Hepatocyte (in vitro differentiated cells): ENCODE results near the gene MEF2A. TPM values are rescaled to one million over a fixed set of nuclear protein-coding genes. Genes with fewer than 3 reads are reported as not detected.

ENCODE experiments used
- DNase-seq: peaks from one replicate; pipeline ENCODE4 v3.0.0-alpha.2; 2016; ENCODE audit warnings: low spot score
- H2AFZ ChIP-seq: fragments of 200-600 bp; sonication (generic); 2 replicates; pipeline ENCODE4 v1.6.0; 2016; ENCODE audit warnings: antibody characterized with exemption, mild to moderate bottlenecking
- H3K27ac ChIP-seq: fragments of 200-600 bp; sonication (generic); 2 replicates; pipeline ENCODE4 v1.5.1; 2016; ENCODE audit warnings: mild to moderate bottlenecking
- H3K27me3 ChIP-seq: fragments of 200-600 bp; sonication (generic); 2 replicates; pipeline ENCODE4 v1.6.1; 2016
- H3K36me3 ChIP-seq: fragments of 200-600 bp; sonication (generic); replicated peaks from 2 replicates; pipeline ENCODE4 v1.5.1; 2016; ENCODE audit warnings: low read depth; ENCODE audit not compliant: insufficient read depth
- H3K4me1 ChIP-seq: fragments of 200-600 bp; sonication (generic); 2 replicates; pipeline ENCODE4 v1.5.1; 2016; ENCODE audit warnings: mild to moderate bottlenecking, moderate library complexity; ENCODE audit not compliant: insufficient read depth
- H3K4me2 ChIP-seq: fragments of 200-600 bp; sonication (generic); 2 replicates; pipeline ENCODE4 v1.6.0; 2016
- H3K4me3 ChIP-seq: fragments of 200-600 bp; sonication (generic); 2 replicates; pipeline ENCODE4 v1.5.1; 2016; ENCODE audit warnings: mild to moderate bottlenecking
- H3K79me2 ChIP-seq: fragments of 200-600 bp; sonication (generic); 2 replicates; pipeline ENCODE4 v1.6.0; 2017; ENCODE audit warnings: mild to moderate bottlenecking
- H3K9me2 ChIP-seq: fragments of 200-600 bp; sonication (generic); replicated peaks from 2 replicates; pipeline ENCODE4 v1.6.0; 2017; ENCODE audit warnings: mild to moderate bottlenecking; ENCODE audit not compliant: insufficient read depth
- H3K9me3 ChIP-seq: fragments of 200-600 bp; sonication (generic); 2 replicates; pipeline ENCODE4 v1.5.1; 2016; ENCODE audit warnings: low read depth, mild to moderate bottlenecking
- H4K20me1 ChIP-seq: fragments of 200-600 bp; sonication (generic); 2 replicates; pipeline ENCODE4 v1.6.0; 2016; ENCODE audit warnings: mild to moderate bottlenecking; ENCODE audit not compliant: insufficient read depth, poor library complexity, severe bottlenecking
- EZH2 ChIP-seq: fragments of 200-600 bp; sonication (generic); IDR thresholded peaks from 2 replicates; pipeline ENCODE4 v1.6.1; 2016; ENCODE audit warnings: antibody characterized with exemption, mild to moderate bottlenecking, borderline replicate concordance
- EZH2phosphoT487 ChIP-seq: fragments of 200-600 bp; sonication (generic); IDR thresholded peaks from one replicate; pipeline ENCODE4 v1.6.1; 2018; ENCODE audit warnings: antibody characterized with exemption, mild to moderate bottlenecking, low read depth, moderate library complexity; ENCODE audit not compliant: unreplicated experiment, severe bottlenecking
- WGBS: methylation state at CpG from one replicate; pipeline ENCODE4 v1.1.6; 2016; ENCODE audit warnings: low lambda C conversion rate; ENCODE audit errors: missing lambda C conversion rate; 5-methylcytosine and 5-hydroxymethylcytosine counted together
- polyA plus RNA-seq: library from polyadenylated mRNA; unstranded; fragments of >200 nt; fragmentation: Nextera tagmentation; extraction: Ambion mirVana; gene quantifications from 2 replicates; pipeline ENCODE4 v1.2.1, GENCODE V29; 2016
- total RNA-seq: library from RNA; depleted of rRNA; stranded (reverse); fragments of >200 nt; gene quantifications from 2 replicates; pipeline ENCODE4 v1.2.3, GENCODE V29; 2014
- TF ChIP-seq, protein P1 (sequence below): fragments of 200-600 bp; sonication (generic); IDR thresholded peaks from 2 replicates; pipeline ENCODE4 v1.5.1; 2016; ENCODE audit warnings: antibody characterized with exemption, mild to moderate bottlenecking; ENCODE audit not compliant: poor library complexity

Gene MEF2A
- total and polyA plus RNA-seq, 2 experiments from 2014 or later, result 20.4 to 56.7 TPM

DNA sequence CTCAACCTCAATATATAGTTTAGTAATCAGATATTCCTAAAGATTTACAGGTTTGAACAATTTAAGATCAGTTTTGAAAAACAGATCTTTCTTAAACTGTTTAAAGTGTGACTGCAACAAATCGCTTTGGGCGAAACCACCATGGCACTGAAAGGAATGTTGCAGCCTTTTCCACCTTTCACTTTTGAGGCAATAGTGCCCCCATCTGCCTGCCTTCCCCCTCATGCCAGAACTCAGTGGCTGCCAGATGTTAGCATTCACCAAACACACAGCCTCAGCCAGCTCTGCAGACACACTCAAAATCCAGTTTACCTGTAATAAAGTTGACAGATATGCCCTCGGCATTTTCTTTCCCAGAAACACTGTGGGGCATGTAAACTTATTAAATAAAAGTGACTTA lies 164.1 kb downstream of the MEF2A start:
- no peak for TF ChIP-seq EZH2phosphoT487
- TF ChIP-seq, protein P1, sequence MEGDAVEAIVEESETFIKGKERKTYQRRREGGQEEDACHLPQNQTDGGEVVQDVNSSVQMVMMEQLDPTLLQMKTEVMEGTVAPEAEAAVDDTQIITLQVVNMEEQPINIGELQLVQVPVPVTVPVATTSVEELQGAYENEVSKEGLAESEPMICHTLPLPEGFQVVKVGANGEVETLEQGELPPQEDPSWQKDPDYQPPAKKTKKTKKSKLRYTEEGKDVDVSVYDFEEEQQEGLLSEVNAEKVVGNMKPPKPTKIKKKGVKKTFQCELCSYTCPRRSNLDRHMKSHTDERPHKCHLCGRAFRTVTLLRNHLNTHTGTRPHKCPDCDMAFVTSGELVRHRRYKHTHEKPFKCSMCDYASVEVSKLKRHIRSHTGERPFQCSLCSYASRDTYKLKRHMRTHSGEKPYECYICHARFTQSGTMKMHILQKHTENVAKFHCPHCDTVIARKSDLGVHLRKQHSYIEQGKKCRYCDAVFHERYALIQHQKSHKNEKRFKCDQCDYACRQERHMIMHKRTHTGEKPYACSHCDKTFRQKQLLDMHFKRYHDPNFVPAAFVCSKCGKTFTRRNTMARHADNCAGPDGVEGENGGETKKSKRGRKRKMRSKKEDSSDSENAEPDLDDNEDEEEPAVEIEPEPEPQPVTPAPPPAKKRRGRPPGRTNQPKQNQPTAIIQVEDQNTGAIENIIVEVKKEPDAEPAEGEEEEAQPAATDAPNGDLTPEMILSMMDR, result peak; percentile 53
- H3K9me3 ChIP-seq, result no peaks in the 10 kb centered on the region
- 56% methylated on average over 3 of the region's 3 CpGs for WGBS
- H3K27me3 ChIP-seq, result no peaks in the 10 kb centered on the region
- H3K9me2 ChIP-seq, result no peaks in the 10 kb centered on the region
- no peak overlapping the region for H2AFZ ChIP-seq
- no peaks in the 10 kb centered on the region for H3K36me3 ChIP-seq
- H3K27ac ChIP-seq, result no peak overlapping the region
- H4K20me1 ChIP-seq, result no peaks in the 10 kb centered on the region
- H3K4me1 ChIP-seq, result peaks cover 15% of the 10 kb centered on the region
- peaks cover 11% of the 10 kb centered on the region for H3K79me2 ChIP-seq
- H3K4me3 ChIP-seq, result no peak overlapping the region
- H3K4me2 ChIP-seq, result peak overlapping the region; percentile 99
- DNase-seq, result peak; percentile 44

DNA sequence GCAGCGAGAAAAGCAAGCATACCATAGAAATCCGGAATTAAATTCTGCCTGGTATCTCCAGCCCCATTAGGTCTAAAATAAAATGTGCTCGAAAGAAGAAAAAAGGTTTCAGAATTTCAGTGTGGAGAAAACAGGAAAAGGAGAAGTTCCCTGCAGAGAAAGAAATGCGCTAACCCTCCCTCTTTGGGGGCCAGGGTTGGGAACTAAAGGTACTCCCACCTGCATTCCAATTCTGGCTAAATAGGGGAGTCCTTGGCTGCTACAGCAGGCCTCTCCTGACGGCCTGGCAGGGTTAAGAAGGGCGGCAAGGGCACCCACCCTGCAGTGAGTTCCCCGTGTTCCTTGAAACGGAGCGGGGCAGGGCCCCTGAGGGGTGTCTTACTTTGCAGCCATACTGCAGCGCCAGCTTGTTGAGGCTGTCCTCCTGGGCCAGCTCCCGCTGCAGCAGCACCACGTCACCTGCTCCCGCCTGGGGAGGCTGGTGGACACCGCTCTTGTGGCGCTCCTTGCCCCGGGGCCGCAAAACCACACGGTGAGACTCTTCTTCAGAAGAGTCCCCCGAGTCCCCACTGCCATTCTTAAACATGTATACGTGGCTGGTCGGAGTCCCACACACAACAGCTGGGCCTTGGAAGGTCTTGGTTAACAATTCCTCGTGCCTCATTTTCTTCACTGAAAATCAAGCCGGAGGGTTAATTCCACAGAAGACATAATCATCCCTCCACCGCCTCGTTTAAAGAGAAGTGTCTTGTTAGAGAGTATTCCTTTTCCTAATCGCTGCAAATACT lies 165.7 kb downstream of the MEF2A start:
- peak overlapping the region; percentile 71 for H3K27ac ChIP-seq

DNA sequence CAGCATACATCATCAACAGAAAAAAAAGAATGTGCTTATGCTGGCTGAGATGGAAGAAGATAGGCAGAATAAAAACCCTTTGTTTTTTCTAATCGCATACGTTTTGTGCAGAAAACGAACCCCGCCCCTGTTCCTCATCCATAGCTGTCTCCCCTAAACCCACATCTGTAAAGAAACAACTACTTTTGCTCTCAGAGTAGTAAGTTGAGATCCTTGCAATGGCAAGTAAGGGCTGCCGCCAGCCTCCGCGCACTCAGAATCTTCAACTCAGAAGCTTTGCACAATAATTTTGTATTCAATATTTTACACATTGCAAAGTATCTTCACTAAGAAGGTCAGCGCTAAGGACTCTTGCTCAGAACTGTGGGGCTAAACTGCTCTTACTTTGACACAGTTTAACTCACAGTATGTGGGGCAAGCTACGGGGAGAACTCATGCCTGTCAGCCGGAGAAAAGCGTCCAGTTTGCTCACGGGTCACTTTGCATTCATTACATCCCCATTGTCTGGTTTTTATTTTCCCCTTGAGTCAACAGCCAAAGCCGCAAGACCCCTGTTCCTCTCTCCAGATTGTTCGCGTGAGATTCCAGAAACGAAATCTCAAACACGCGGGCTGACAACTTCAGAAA lies 166.5 kb downstream of the MEF2A start:
- WGBS, result 14% methylated on average over 18 of the region's 18 CpGs

More for the DNA sequence above, 165.7 kb downstream of the MEF2A start:
- TF ChIP-seq, protein P1, result no peak
- no peak for TF ChIP-seq EZH2
- TF ChIP-seq EZH2phosphoT487, result no peak
- peaks cover 11% of the 10 kb centered on the region for H3K79me2 ChIP-seq
- H3K4me1 ChIP-seq, result peaks cover 15% of the 10 kb centered on the region
- H3K9me2 ChIP-seq, result no peaks in the 10 kb centered on the region
- H3K4me2 ChIP-seq, result peak overlapping the region; percentile 99
- no peaks in the 10 kb centered on the region for H3K36me3 ChIP-seq
- H2AFZ ChIP-seq, result no peak overlapping the region
- no peaks in the 10 kb centered on the region for H3K27me3 ChIP-seq
- no peaks in the 10 kb centered on the region for H4K20me1 ChIP-seq
- H3K4me3 ChIP-seq, result peak overlapping the region; percentile 73
- H3K9me3 ChIP-seq, result no peaks in the 10 kb centered on the region
- DNase-seq, result no peak
- WGBS, result 72% methylated on average over 26 of the region's 26 CpGs

More for the DNA sequence above, 166.5 kb downstream of the MEF2A start:
- Histone ChIP-seq H3K9me2 (no peaks in the 10 kb centered on the region), H3K9me3 (no peaks in the 10 kb centered on the region), H3K4me2 (peak overlapping the region; percentile 99), H3K27me3 (no peaks in the 10 kb centered on the region), H2AFZ (peak overlapping the region; percentile 82), H3K79me2 (peaks cover 11% of the 10 kb centered on the region), H3K27ac (peak overlapping the region; percentile 71), H3K4me1 (peaks cover 15% of the 10 kb centered on the region), H4K20me1 (no peaks in the 10 kb centered on the region), H3K36me3 (no peaks in the 10 kb centered on the region), H3K4me3 (peak overlapping the region; percentile 73)
- TF ChIP-seq EZH2 (no peak), EZH2phosphoT487 (no peak)
- TF ChIP-seq, protein P1, result no peak
- DNase-seq, result peak; percentile 34
